NCI-H2171 treated with DMSO at 0.1 percent for 48 hours (cell line): ENCODE data around the gene FAM124A.

Experiments
- DNase-seq: peaks from one replicate; lab custom pipeline; 2025; lab: John Stamatoyannopoulos, UW

FAM124A gene

GRCh38 chr13:51220706-51221105 lies 1.5 kb upstream of the FAM124A start:
- DNase-seq: no peak

- no peak for DNase-seq
Observed at GRCh38 chr13:51221108-51221507, 1.1 kb upstream of the FAM124A start.

GRCh38 chr13:51221674-51222036 lies 543 bp upstream of the FAM124A start:
- peak; percentile 63 for DNase-seq

- peak; percentile 68 for DNase-seq
Observed at GRCh38 chr13:51222686-51223559, 725 bp downstream of the FAM124A start.

- DNase-seq: peak; percentile 21
Observed at GRCh38 chr13:51223560-51224270, 1.5 kb downstream of the FAM124A start.

GRCh38 chr13:51225029-51225428 lies 2.8 kb downstream of the FAM124A start:
- DNase-seq: no peak

- no peak for DNase-seq
Observed at GRCh38 chr13:51227404-51227803, 5.2 kb downstream of the FAM124A start.

- no peak for DNase-seq
Observed at GRCh38 chr13:51229101-51229719, 7.0 kb downstream of the FAM124A start.

GRCh38 chr13:51229731-51230130 lies 7.5 kb downstream of the FAM124A start:
- DNase-seq: no peak

- no peak for DNase-seq
Observed at GRCh38 chr13:51230477-51231105, 8.4 kb downstream of the FAM124A start.

GRCh38 chr13:51231456-51231855 lies 9.3 kb downstream of the FAM124A start:
- no peak for DNase-seq

GRCh38 chr13:51232328-51232727 lies 10.1 kb downstream of the FAM124A start:
- no peak for DNase-seq

GRCh38 chr13:51233117-51233826 lies 11.1 kb downstream of the FAM124A start:
- DNase-seq: no peak

- no peak for DNase-seq
Observed at GRCh38 chr13:51234676-51235075, 12.5 kb downstream of the FAM124A start.

- no peak for DNase-seq
Observed at GRCh38 chr13:51235186-51235585, 13.0 kb downstream of the FAM124A start.

- DNase-seq: peak; percentile 29
Observed at GRCh38 chr13:51235756-51236490, 13.7 kb downstream of the FAM124A start.

GRCh38 chr13:51236491-51236792 lies 14.2 kb downstream of the FAM124A start:
- no peak for DNase-seq

- no peak for DNase-seq
Observed at GRCh38 chr13:51237386-51237785, 15.2 kb downstream of the FAM124A start.

GRCh38 chr13:51237887-51238286 lies 15.7 kb downstream of the FAM124A start:
- DNase-seq: no peak

GRCh38 chr13:51240178-51240577 lies 18.0 kb downstream of the FAM124A start:
- no peak for DNase-seq

- no peak for DNase-seq
Observed at GRCh38 chr13:51240958-51241357, 18.8 kb downstream of the FAM124A start.
